WERI-Rb-1 (cell line): Measurements from ENCODE around the gene CD46.

ENCODE experiments used
- DNase-seq: peaks from one replicate; pipeline ENCODE4 v3.0.0-alpha.2; 2020
- H3K27ac ChIP-seq: fragments of 250-450 bp; sonication (Bioruptor Pico); 2 replicates; pipeline ENCODE4 v1.5.1; 2020; ENCODE audit warnings: mild to moderate bottlenecking, moderate library complexity
- H3K27me3 ChIP-seq: fragments of 250-450 bp; sonication (Bioruptor Pico); 2 replicates; pipeline ENCODE4 v1.5.1; 2021; ENCODE audit warnings: mild to moderate bottlenecking, low read depth, moderate library complexity; ENCODE audit not compliant: insufficient read depth, severe bottlenecking
- H3K36me3 ChIP-seq: fragments of 250-450 bp; sonication (Bioruptor Pico); 2 replicates; pipeline ENCODE4 v1.5.1; 2020; ENCODE audit warnings: mild to moderate bottlenecking, moderate library complexity
- H3K4me3 ChIP-seq: 2 replicates; pipeline ENCODE4 v1.5.1; 2011; ENCODE audit warnings: low read depth, mild to moderate bottlenecking, control low read depth, low read length
- H3K9me3 ChIP-seq: fragments of 250-450 bp; sonication (Bioruptor Pico); 2 replicates; pipeline ENCODE4 v1.5.1; 2021; ENCODE audit warnings: mild to moderate bottlenecking, moderate library complexity; ENCODE audit not compliant: severe bottlenecking
- CTCF ChIP-seq: IDR thresholded peaks from 2 replicates; pipeline ENCODE4 v1.5.1; 2011; ENCODE audit warnings: low read depth, mild to moderate bottlenecking, control low read depth, inconsistent platforms, low read length

The CD46 gene

DNA sequence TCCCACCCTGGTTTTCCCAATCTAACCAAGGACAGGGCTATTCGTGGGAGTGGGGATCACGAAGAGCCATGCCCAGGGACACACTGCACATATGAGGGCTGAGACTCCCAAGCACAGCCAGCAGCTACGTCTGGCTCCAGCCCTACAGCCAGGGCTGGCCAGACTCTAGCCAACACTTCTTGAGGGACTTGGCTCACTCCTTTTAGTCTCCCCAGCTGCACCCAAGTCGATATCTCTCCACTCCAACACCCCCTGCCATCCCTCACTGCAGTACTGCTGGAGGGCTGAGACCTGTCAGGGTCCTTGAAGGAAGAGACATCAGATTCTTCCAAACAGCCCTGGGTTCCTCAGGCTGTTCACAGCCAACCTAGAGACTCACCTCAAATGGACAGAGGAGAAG, 62.6 kb downstream of the CD46 start:
- H3K36me3 ChIP-seq, result peaks cover 58% of the 10 kb centered on the region

GRCh38 chr1:207815466-207815865, 63.6 kb downstream of the CD46 start:
- H3K27me3 ChIP-seq, result no peaks in the 10 kb centered on the region
- H3K36me3 ChIP-seq, result peaks cover 58% of the 10 kb centered on the region
- no peak for TF ChIP-seq CTCF
- no peak for DNase-seq
- H3K9me3 ChIP-seq, result no peaks in the 10 kb centered on the region
- H3K4me3 ChIP-seq, result no peak overlapping the region
- H3K27ac ChIP-seq, result no peak overlapping the region

More for the DNA sequence above, 62.6 kb downstream of the CD46 start:
- TF ChIP-seq CTCF, result no peak
- H3K27me3 ChIP-seq, result no peaks in the 10 kb centered on the region
- no peak for DNase-seq
- no peaks in the 10 kb centered on the region for H3K9me3 ChIP-seq
- no peak overlapping the region for H3K27ac ChIP-seq
- H3K4me3 ChIP-seq, result no peak overlapping the region

- TF ChIP-seq CTCF, result no peak
- no peak overlapping the region for H3K4me3 ChIP-seq
- DNase-seq, result no peak
- H3K9me3 ChIP-seq, result no peaks in the 10 kb centered on the region
- H3K36me3 ChIP-seq, result peaks cover 58% of the 10 kb centered on the region
- H3K27ac ChIP-seq, result no peak overlapping the region
- H3K27me3 ChIP-seq, result no peaks in the 10 kb centered on the region
These were observed 64.0 kb downstream of the CD46 start for GRCh38 chr1:207815913-207816291.

DNA sequence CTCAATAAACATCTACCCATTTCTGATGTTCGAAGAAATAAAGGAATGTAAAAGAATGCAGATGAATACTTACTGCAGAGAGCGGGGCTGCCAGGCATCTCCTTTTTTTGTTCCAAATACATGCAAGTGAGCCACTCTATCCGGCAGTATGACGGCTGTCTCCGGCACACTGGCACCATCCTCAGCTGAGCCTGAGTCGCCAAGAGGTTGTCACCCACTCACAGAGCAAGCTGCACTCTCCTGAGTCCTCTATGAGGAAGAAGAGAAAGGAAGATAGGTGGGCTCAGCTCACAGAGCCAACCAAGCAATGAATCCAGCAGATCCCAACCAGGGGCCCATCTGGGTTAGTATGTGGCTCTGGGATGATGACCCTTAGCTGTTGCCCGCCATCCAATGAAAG, 65.3 kb downstream of the CD46 start:
- Histone ChIP-seq H3K27me3 (no peaks in the 10 kb centered on the region), H3K4me3 (no peak overlapping the region), H3K27ac (no peak overlapping the region), H3K9me3 (no peaks in the 10 kb centered on the region), H3K36me3 (peaks cover 58% of the 10 kb centered on the region)
- TF ChIP-seq CTCF, result no peak
- DNase-seq, result no peak

- TF ChIP-seq CTCF, result no peak
- Histone ChIP-seq H3K9me3 (no peaks in the 10 kb centered on the region), H3K27me3 (no peaks in the 10 kb centered on the region), H3K27ac (no peak overlapping the region), H3K4me3 (no peak overlapping the region), H3K36me3 (peaks cover 50% of the 10 kb centered on the region)
- no peak for DNase-seq
These were observed 66.2 kb downstream of the CD46 start for GRCh38 chr1:207817778-207818751.
